GM06990 (cell line): ENCODE data around the gene TEC.
A peak's percentile ranks its signal among the peaks of the same experiment; 100 is the strongest.

Experiments
- DNase-seq: peaks from one replicate; pipeline ENCODE4 v3.0.0-alpha.2; 2011; ENCODE audit not compliant: insufficient read length; ENCODE audit errors: extremely low read depth
- H3K27me3 ChIP-seq: replicated peaks from 2 replicates; pipeline ENCODE4 v1.6.0; 2011; ENCODE audit warnings: low read length; ENCODE audit not compliant: control insufficient read depth, insufficient read depth
- H3K36me3 ChIP-seq: 2 replicates; pipeline ENCODE4 v1.5.1; 2011; ENCODE audit warnings: low read length; ENCODE audit not compliant: control insufficient read depth, insufficient read depth
- H3K4me3 ChIP-seq: replicated peaks from 2 replicates; pipeline ENCODE4 v1.5.1; 2011; ENCODE audit warnings: low read depth, mild to moderate bottlenecking, control low read depth, low read length
- TF ChIP-seq, protein P1 (sequence below): IDR thresholded peaks from 2 replicates; pipeline ENCODE4 v1.5.1; 2011; ENCODE audit warnings: low read length, control low read depth, mild to moderate bottlenecking, inconsistent platforms; ENCODE audit not compliant: insufficient read depth, poor library complexity, severe bottlenecking

Gene TEC

DNA sequence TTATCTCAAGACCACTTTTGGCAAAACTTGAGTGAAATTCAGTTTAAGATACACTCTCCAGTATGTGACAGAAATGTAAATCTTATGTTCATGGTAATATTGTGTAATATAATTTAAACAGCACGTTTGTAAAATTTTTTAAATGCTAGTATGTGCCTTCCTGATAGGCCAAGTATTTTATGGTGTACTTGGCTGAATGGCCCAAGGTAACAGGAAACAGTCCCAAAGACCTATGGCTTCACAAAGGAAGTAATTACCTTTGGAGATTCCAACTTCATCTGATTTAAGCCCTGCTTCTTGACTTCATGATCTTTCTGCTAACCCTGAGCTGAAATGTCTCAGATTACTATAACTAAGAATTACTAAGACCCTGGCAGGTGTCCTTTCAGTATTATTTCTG lies 20.3 kb downstream of the TEC start:
- H3K36me3 ChIP-seq, result no peaks in the 10 kb centered on the region; the same call in 1 of the 2 replicates

DNA sequence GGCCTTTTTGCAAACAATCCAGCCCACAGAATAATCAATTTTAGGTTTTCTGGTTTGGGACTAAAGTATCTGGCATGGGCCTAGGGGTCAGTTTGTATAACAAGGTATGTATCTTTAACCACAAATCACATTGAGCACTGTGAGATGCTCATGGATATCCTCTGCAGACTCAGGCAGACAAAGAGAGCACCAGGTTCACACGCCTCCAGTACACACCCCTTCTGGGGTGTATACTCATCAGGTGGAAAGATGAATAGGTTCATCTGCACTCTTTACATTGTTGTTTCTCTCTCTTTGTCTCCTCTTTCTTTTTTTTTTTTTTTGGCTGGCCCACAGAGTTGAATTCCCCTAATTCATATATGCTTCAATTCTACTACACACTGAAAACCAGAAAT lies 21.1 kb downstream of the TEC start:
- Histone ChIP-seq H3K36me3 (no peaks in the 10 kb centered on the region; the same call in 1 of the 2 replicates), H3K4me3 (no peak overlapping the region), H3K27me3 (no peaks in the 10 kb centered on the region)
- DNase-seq, result no peak
- TF ChIP-seq, protein P1, sequence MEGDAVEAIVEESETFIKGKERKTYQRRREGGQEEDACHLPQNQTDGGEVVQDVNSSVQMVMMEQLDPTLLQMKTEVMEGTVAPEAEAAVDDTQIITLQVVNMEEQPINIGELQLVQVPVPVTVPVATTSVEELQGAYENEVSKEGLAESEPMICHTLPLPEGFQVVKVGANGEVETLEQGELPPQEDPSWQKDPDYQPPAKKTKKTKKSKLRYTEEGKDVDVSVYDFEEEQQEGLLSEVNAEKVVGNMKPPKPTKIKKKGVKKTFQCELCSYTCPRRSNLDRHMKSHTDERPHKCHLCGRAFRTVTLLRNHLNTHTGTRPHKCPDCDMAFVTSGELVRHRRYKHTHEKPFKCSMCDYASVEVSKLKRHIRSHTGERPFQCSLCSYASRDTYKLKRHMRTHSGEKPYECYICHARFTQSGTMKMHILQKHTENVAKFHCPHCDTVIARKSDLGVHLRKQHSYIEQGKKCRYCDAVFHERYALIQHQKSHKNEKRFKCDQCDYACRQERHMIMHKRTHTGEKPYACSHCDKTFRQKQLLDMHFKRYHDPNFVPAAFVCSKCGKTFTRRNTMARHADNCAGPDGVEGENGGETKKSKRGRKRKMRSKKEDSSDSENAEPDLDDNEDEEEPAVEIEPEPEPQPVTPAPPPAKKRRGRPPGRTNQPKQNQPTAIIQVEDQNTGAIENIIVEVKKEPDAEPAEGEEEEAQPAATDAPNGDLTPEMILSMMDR, result no peak

More for the DNA sequence above, 20.3 kb downstream of the TEC start:
- TF ChIP-seq, protein P1, result no peak
- no peak overlapping the region for H3K4me3 ChIP-seq
- H3K27me3 ChIP-seq, result no peaks in the 10 kb centered on the region
- DNase-seq, result no peak

DNA sequence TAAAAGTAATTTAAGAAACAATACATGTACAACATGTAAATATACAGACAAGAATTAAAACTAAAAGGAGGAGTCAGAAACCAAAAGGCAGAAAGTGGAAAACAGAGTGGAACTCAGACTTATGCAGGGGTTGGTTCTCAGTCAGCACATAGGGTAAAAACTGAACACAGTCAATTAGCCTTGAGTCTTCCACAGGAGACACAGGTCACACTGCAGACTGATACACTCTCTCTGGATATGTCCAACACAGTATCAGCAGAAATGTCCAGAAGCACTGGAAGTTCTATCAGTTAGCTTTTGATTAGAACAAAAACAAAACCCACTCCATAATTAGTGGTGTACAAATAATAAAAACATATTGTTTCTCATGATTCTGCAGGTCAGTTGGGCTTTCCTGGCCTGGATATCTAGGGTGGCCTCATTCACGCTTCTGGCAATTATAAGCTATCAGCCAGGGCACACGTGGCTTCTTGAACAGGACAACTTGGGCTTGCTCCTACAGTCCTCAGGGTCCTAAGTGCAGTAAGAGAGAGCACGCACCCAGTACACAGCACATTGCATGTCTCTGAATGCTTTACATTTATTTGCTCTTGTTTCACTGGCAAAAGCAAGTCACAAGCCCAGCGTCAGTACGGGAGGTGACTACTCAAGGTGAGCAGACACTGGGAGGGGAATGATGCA lies 21.6 kb downstream of the TEC start:
- Histone ChIP-seq H3K4me3 (no peak overlapping the region), H3K36me3 (no peaks in the 10 kb centered on the region; the same call in 1 of the 2 replicates), H3K27me3 (no peaks in the 10 kb centered on the region)
- no peak for DNase-seq
- TF ChIP-seq, protein P1, result no peak

DNA sequence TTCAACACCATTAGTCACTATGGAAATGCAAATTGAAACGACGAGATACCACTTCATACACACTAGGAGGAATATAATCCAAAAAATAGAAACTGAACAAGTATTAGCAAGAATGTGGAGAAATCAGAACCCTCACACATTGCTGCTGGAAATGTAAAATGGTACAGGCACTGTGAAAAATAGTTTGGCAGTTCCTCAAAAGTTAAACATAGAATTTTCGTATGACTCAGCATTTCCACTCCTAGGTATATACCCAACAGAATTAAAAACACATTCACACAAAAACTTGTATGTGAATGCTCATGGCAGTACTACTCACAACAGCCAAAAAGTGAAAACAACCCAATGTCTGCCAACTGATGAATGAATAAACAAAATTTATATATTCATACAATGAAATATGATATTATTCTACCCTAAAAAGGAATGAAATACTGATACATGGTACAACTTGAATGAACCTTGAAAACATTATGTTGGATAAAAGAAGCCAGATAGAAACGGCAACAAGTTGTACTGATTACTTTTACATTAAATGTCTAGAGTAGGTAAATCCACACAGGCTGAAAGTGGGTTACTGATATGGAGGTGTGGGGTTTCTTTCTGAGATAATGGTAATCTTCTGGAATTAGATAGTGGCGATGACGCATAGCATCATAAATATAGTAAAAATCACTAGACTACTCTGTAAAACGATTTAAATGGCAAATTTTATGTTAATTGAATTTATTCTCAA lies 22.3 kb downstream of the TEC start:
- Histone ChIP-seq H3K27me3 (no peaks in the 10 kb centered on the region), H3K36me3 (no peaks in the 10 kb centered on the region; the same call in 1 of the 2 replicates), H3K4me3 (no peak overlapping the region; the same call in 1 of the 2 replicates)
- peak; percentile 44 for DNase-seq
- TF ChIP-seq, protein P1, result no peak

GRCh38 chr4:48244665-48245064 lies 25.0 kb downstream of the TEC start:
- H3K4me3 ChIP-seq, result no peak overlapping the region
- no peaks in the 10 kb centered on the region for H3K36me3 ChIP-seq
- DNase-seq, result no peak
- H3K27me3 ChIP-seq, result no peaks in the 10 kb centered on the region
- TF ChIP-seq, protein P1, result no peak
